DMS153 treated with DMSO at 0.1 percent for 48 hours (cell line): ENCODE measurements around the gene EML6.

Experiments used
- DNase-seq: peaks from one replicate; lab custom pipeline; 2025; ENCODE audit not compliant: unreplicated experiment; lab: John Stamatoyannopoulos, UW

The EML6 gene

DNA sequence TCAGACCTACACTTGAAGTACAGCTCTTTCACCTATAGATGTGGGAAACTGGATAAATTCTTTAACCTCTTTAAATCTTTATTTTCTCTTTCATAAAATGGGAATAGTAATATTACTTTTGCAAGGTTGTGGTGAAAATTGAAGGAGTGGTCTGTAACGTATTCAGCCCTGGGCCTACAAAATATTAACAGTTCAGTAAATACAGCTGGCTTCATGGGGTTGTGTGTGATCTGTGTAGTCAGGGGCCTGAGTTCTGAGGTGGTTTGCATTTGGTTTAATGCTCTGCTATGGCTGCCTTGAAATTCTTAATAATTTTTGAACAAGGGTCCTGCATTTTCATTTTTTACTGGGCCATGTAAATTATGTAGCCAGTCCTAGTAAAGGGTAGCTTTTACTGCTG is 16.8 kb upstream of the EML6 start:
- DNase-seq = no peak

DNA sequence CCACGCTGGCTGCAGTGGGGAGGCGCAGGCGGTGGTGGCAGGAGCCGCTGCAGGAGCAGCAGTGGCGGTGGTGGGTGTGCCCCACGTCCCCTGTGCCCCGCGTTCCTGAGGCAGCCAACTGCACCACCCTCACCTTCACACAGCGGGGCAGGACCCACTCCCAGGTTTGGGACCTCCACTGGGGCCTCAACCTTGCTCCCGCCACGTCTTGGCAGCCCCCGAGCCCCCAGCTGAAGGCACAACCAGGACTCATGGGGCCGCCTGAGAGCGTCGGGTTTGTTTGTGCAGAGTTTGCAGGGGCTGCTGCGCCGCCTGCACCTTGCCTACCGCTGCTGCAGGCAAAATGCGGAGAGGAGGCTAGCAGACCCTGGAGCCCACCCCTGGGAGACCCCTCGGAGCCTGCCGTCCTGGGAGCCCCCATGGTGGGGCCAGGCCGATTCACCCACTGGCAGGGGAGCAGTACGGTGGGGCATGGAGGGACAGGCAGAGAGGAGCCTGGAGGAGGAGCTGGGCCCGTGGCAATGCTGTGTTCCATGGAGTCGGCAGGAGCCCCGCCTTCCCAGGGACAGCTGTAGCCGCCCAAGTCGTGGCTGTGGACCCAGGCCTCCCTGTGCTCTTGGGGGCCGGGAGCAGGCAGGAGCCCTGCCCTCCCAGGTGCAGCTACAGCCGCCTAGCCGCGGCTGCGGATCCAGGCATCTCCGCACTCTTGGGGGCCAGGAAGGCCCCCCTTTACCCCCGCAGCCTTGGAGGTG is 14.7 kb upstream of the EML6 start:
- peak; percentile 34 for DNase-seq

DNA sequence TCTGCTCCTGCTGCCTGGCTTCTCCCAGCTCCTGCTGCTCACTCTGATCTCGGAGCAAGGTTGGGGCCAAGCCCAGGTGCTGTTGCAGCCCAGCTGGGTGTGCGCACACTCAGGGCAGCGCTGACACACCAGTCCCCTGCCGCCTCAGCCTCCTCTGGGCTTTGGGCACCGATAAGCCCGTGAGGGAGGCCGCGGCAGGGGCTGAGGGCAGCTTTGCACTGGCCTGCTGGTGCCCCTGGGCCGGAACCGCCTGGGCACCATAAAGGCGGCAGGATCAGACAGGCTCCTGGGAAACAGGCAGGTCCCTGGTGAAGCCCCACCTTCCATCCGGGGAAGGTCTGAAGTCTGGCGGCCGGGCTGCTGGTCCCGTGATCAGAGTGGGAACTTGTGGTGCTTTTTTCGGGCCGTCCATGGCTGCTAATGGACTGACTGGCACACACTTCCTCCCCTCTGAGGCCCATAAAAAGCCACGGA is 14.1 kb upstream of the EML6 start:
- DNase-seq = no peak

DNA sequence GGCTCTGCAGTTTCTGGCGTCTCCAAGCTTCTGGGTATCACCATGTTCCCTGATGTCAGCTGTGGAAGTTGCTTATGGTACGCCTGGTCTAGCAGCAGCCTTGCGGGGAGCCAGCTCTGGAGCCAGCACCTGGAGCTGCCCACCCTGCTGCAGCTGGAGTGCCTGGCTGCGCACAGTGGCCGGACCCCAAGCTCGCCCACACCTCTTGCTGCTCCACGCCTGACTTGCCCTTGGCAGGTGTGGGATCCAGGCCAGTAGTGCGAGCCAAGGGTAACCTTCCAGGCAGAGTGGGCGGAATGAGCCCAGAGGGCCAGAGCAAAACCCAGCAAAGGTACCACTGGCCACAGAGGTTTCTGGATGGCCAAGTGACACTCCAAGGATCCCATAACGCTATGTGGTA is 13.2 kb upstream of the EML6 start:
- DNase-seq = no peak

DNA sequence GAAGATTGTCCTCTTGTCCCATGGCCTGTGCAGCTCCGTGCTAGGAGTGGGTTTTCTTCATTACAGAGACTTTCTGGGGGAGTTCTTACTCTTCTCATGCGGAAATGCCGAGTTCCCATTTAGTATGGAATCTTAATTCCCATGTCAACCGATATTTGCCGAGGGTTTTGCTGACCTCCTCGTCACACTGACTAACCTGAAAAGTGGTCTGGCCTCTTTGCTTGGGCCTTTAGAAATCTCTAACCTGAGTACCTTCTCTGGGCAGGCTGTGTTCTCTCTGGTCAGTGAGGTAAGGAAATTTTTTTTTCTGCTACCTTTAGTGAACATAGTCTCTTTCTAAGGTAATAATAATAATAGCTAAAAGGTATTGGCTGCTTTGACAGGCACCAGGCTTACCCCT is 10.9 kb upstream of the EML6 start:
- DNase-seq = no peak

DNA sequence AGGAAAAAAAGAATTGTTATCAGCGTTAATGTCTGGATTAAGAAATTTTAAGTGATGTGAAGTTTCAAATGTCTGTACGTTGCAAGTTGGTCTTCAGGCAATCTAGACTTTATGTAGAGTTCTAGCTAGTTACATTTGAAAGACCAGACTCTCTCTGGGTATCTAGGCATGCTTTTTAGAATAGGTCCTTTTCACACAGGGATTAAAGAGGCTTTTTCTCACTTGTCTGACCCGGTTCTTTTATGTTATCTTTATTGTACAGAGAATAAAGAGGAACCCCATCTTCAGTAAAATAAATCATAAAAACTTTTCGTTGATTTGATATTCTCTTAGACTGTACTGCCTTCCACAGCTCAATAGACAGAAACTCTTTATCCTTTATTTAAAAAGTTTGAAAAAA is 8.5 kb upstream of the EML6 start:
- no peak for DNase-seq

DNA sequence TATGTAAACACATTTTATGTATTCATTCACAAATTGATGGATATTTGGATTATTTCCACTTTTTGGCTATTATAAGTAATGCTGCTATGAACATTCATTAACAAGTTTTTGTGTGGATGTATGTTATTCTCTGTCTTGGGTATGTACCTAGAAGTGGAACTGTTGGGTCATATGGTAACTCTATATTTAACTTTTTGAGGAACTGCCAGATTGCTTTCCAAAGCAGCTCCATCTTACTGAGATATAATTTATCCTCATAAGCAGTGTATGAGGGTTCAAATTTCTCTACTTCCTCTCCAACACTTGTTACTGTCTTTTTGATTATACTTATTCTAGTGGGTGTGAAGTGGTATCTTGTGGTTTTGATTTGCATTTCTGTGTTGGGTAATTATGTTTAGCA is 7.1 kb upstream of the EML6 start:
- no peak for DNase-seq

DNA sequence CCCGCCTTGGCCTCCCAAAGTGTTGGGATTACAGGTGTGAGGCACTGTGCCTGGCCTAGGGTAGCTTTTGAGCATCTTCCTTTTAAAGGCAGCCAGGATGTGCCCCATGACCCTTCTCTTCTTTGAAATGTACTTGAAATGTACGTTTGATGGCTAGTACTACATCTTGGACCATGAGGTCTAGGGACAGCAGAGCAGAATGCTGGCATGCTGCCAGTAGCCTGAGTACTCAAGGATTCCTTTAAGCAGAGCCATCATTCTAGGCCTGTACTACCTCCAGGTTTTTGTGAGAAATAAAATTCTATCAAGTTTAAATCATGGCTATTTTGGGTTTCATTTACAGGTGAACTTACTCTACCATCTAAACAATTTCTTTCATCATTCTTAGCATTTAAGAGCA is 2.9 kb upstream of the EML6 start:
- no peak for DNase-seq

DNA sequence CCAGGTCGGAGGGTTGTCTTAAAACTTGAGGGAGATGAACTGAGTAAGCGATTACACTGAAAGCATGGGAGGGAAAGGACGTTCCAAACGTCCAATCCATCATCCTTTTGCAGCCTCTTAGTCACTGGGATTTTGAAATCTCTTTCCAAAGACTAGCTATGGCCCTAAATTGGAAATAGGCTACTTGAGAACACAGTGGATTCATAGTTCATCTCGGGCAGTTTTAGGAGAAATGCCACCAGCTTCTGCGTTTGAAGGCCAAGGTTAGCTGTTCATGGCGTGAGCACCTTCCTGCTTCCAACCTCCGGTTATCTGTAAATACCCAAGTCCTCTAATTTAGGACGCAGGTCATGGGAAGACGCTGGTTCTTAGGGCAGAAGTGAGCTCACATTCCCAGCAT is 821 bp upstream of the EML6 start:
- peak; percentile 55 for DNase-seq

DNA sequence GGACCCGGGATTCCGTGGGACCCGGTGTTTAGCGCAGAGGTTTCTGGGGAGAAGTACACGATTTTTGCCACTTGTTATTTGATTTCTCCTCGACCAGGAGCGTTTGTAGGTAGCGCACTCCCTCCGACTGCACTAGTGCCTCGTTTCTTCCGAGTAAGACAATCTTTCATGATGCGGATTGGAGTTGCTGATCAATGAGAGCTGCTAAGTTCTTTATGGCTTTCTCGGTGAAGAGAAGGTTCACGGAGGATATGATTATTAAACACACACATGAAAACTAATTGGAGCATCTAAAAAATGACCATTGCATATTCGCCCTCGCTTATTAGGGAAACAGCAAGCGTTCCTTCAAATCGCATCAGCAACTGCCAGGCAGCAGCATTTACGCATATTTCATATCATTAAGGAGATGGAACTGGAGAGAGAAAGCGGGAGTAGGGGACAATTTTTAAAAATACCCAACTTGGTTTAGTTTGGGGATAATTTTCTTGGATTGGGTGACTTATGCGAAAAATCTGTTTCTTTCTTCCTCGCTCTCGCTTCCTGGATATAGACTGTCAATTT is 616 bp downstream of the EML6 start:
- peak; percentile 19 for DNase-seq

DNA sequence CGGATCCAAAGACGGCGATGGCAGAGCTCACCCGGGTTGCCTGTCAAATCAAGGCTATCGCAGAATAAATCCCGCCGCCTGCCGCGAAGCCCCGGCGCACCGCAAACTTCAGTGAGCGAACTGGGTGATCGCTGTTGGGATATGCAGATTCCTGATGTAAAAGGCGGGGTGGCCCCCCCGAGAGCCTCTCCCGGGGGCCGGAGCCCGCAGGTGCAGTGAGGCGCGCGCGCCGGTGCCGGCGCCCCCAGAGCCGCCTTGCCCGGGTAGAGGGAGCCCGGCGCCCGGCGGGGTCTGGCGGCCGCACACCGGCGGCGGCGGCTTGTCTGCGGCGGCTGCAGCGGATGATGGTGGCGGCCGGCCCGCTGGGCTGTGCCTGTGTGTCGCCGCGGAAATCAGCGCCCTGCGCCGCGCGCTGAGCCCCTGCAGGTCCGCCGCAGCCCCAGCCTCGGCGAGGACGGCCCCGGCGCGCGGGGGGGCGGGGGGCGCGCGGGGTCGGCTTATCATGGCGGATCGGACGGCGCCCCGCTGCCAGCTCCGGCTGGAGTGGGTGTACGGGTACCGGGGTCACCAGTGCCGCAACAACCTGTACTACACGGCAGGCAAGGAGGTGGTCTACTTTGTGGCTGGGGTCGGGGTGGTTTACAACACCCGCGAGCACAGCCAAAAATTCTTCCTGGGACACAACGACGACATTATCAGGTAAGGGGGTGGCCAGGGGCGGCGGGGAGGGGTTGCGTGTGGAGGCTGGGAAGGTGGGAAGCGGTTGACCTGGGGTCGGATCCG is 1.3 kb downstream of the EML6 start:
- peak; percentile 26 for DNase-seq

DNA sequence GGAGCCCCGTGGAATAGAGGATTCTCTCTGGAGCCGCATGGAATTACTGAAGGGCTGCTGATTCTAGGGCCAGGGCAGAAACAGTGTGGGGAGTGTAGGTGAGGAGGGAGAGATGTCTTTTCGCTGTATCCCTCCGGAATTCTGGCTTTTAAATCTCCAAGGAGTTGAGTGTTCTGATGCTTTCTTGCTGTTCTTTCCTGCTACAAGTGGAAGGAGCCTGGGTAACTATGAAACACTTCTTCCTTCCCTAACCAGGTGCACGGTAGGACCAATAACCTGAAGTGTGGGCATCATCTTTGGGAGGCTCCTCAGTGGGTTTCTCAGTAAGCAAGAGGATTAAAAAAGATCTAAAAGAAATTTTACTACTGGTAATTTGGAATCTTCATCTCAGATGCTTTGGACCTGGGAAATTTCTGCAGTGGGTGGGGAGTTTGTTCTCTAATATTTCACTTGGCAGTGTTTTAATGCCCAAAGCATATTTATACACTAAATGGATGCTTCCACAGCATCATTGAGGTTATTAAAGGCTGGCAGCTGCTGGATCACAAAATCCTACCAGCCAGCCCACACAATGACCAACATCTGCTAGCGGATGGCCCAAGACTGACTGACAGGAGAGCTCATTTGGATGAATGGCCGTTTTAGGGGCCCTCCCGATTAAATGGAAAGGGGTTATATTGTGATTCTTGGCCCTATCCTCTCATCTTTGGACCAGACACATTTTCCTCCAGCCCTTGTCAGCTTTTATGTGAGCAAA is 2.1 kb downstream of the EML6 start:
- DNase-seq = no peak

DNA sequence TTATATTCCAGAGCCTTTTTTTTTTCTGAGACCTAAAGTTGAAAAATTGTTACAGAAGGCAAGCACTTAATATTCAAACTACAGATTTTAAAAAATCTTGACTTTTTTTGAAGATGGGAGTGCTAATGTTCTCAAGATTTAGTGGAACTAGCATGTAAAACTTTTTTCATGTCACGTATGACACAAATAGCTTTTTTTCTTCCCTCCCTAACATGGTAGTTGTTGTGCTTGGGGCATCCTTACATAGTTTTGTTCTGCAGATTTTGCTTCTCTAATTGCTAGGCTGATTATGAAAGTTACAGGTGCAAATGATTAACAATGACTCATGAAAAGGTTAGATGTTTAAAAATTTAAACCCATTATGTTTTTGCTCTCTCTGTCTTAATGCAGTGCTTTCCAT is 3.0 kb downstream of the EML6 start:
- DNase-seq = no peak

DNA sequence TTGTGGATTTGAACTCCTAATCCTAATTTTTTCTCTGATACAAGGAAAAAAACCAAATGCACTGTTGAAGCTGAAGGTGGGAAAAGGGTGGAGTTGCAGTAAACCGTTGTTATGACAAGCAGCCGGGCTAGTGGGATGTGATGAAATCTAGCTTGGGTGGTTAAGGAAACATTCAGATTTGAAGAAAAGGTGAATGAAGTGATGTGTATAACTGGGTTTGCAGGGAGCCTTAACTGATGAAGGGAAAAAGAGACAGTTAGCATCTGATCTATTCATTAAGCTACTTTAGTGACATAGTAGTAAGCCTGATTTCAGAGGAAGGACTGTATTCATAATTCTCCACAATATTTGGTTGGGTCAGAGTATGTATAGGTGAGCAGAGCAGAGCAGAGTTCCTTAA is 3.5 kb downstream of the EML6 start:
- no peak for DNase-seq

DNA sequence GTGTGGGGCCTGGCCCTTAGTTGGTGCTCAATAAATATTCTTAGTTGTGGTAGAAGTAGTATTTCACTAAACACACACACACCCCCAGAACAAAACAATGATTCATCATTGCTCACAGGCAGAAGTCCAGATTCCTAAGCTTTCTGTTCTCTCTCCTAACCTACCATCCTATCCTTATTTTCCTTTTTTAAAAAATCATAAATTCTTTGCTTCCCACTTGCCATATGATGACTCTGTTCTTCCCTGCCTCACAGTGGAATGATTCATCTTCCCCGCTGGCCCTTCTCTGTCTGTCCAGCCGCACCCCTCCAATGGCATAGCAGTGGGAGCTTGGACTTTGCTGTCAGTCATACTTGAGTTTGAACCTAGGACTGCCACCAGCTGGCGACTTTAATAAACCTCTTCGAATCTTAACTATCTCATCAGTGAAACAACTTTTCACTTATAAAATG is 5.2 kb downstream of the EML6 start:
- no peak for DNase-seq

DNA sequence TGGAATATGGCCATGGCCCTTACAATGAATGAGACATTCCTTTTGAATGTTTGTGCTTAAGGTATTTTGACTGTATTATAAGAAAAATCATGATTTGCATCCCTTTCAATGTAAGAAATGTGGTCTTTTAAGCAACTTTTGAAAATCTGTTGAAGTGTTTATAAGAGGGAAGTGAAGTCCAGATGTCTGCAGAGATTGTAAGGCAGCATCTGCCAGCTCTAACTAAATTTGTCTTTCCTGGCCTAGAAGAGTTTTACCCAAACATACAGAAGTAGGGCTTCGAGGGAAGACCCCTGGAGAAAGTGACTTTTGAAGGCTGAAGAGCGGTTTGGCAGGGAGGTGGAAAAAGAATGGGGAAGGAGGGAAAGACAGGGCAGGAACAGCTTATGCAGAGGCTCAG is 12.2 kb downstream of the EML6 start:
- no peak for DNase-seq

DNA sequence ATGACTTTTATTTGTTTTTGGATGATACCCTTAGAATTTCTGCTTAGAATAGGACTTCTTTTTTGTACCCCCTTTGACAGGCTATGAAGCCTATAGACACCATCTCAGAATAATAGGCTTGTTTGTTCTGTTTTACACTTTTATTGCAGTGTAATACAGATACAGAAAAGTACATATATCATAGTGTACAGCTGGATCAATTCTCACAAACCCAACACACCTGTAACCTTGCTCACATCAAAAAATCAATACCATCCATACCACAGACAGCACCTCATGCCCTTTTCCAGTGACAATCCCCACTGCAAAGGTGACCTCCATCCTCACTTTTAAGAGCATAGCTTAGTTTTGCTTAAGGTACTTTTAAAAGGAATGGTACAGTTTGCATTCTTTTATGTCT is 14.8 kb downstream of the EML6 start:
- DNase-seq = no peak

DNA sequence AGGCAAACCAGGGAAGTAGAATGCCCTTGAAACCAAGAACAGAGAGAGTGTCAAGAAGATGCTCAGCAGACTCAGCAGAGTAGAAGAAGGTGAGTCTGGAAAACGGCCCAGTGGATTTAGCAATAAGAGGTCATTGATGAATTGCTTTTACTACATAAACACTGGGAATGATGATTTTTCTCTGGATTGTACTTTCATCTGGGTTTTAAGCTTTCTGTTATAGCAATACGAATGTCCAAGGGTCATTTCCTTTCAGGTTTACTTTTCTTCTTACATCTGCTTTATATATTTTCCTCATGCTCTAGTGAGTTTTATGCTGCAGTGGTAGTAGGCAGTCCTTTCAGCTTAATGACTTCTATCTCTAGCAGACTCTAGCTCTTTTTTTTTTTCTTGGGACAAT is 16.9 kb downstream of the EML6 start:
- no peak for DNase-seq

DNA sequence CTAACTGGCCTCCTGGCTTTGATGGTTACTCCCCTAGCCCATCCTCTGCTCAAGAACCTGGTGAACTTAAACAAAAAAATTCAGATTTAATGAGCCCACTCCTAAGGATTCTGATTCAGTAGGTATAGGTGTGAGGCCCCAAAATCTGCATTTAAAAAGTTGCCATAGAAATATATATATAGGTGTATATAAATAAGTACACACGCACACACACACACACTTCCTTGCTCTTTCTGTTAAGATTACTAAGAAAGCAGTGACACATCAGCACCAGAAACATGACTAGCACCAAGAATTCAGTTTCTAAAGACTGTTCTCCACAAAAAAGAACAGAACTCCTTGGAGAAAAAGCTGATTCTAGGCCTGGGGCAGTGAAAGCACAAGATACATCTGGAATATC is 17.8 kb downstream of the EML6 start:
- no peak for DNase-seq

DNA sequence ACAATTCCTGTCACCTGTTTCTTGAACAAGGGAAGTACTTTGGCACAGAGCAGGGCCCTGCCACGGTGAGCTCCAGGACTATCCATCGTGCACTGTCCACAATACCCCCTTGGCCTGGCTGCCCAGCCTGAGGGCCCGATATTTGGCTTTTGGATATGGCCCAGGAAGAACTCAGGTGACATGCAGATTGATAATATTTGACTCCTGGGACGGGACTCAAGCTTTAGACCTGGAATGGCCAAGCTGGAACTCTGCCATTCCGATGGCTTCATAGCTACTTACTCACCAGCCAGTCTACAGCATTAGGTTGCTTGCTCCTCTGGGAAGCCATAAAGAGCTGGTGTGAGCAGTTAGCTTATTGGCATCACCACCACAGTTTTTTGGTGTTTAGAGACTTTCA is 26.6 kb downstream of the EML6 start:
- no peak for DNase-seq

DNA sequence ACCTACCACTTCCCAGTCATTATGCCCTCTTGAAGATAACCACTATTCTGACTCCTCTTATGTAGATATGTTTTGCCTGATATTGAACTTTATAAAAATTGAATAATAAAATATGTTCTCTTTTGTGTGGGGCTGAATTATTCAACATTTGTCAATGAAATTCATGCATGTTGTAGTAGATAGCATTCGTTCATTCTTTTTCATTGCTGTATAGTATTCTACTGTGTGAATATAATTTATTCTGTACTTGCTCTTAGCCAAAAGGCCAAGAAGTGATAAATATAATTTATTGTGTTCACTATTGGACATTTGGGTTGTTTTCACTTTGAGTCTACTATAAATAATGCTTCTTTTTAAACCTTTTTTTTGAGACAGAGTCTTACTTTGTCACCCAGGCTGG is 29.0 kb downstream of the EML6 start:
- DNase-seq = no peak
